Kidney epithelial cell (primary cell): ENCODE data around the gene LRP1. TPM values are rescaled to one million over a fixed set of nuclear protein-coding genes. Genes with fewer than 3 reads are reported as not detected.

ENCODE experiments used
- DNase-seq: peaks from one replicate; pipeline ENCODE4 v3.0.0-alpha.2; 2010; ENCODE audit warnings: low read depth
- H3K27me3 ChIP-seq: 2 replicates; pipeline ENCODE4 v1.6.0; 2011; ENCODE audit warnings: low read length; ENCODE audit not compliant: control insufficient read depth, insufficient read depth
- H3K36me3 ChIP-seq: 2 replicates; pipeline ENCODE4 v1.5.1; 2011; ENCODE audit warnings: low read length; ENCODE audit not compliant: control insufficient read depth, insufficient read depth
- H3K4me3 ChIP-seq: 2 replicates; pipeline ENCODE4 v1.5.1; 2011; ENCODE audit warnings: low read depth, mild to moderate bottlenecking, control low read depth, low read length
- CTCF ChIP-seq: IDR thresholded peaks from 2 replicates; pipeline ENCODE4 v1.5.1; 2011; ENCODE audit warnings: mild to moderate bottlenecking, moderate library complexity, low read length, control low read depth, inconsistent platforms; ENCODE audit not compliant: insufficient read depth, poor library complexity, severe bottlenecking
- total RNA-seq: library from RNA; depleted of rRNA; stranded (reverse); fragments of >200 nt; gene quantifications from 2 replicates; pipeline ENCODE4 v1.2.3, GENCODE V29; 2015

The LRP1 gene
- total RNA-seq, 1 donor from 2014 or later, result 40.2 TPM

GRCh38 chr12:57173683-57174082 lies 45.4 kb downstream of the LRP1 start:
- Histone ChIP-seq H3K36me3 (no peaks in the 10 kb centered on the region), H3K4me3 (no peak overlapping the region), H3K27me3 (no peaks in the 10 kb centered on the region)
- no peak for TF ChIP-seq CTCF
- no peak for DNase-seq

- Histone ChIP-seq H3K27me3 (no peaks in the 10 kb centered on the region), H3K36me3 (no peaks in the 10 kb centered on the region), H3K4me3 (no peak overlapping the region)
- peak; percentile 79 for TF ChIP-seq CTCF
- DNase-seq, result peak; percentile 2
Measured at GRCh38 chr12:57175428-57176138, 47.3 kb downstream of the LRP1 start.

- no peak overlapping the region for H3K4me3 ChIP-seq
Measured at GRCh38 chr12:57176139-57176477, 47.8 kb downstream of the LRP1 start.

GRCh38 chr12:57176846-57177245 lies 48.6 kb downstream of the LRP1 start:
- DNase-seq, result no peak
- TF ChIP-seq CTCF, result no peak
- no peak overlapping the region for H3K4me3 ChIP-seq
- no peaks in the 10 kb centered on the region for H3K27me3 ChIP-seq
- no peaks in the 10 kb centered on the region for H3K36me3 ChIP-seq

More at GRCh38 chr12:57176139-57176477, 47.8 kb downstream of the LRP1 start:
- Histone ChIP-seq H3K36me3 (no peaks in the 10 kb centered on the region), H3K27me3 (no peaks in the 10 kb centered on the region)
- no peak for DNase-seq
- TF ChIP-seq CTCF, result no peak

- DNase-seq, result no peak
- no peak overlapping the region for H3K4me3 ChIP-seq
- TF ChIP-seq CTCF, result no peak
- no peaks in the 10 kb centered on the region for H3K27me3 ChIP-seq
- H3K36me3 ChIP-seq, result no peaks in the 10 kb centered on the region
Measured at GRCh38 chr12:57177354-57177753, 49.1 kb downstream of the LRP1 start.

GRCh38 chr12:57178213-57178612 lies 49.9 kb downstream of the LRP1 start:
- no peak overlapping the region for H3K4me3 ChIP-seq
- no peak for DNase-seq
- no peaks in the 10 kb centered on the region for H3K36me3 ChIP-seq
- no peaks in the 10 kb centered on the region for H3K27me3 ChIP-seq
- no peak for TF ChIP-seq CTCF
